ENCODE results near the gene SKP1.

DNA sequence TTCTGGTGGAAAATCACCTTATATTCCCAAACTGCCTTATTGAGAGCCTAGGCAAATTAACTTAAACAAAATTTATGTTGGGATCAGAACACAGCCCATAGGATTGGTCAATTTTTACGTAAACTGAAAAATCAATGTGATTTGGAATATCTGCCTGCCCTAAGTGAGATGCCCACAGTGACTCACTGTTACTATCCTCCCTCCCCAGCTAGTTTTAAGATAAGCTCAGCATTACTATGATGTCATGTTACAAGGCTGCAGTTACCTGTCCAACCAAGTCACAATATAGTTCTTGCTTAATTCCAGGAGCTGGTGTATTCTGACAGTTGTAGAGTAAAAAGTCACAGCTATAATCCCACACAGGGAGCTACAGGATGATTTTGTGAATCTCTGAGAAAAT lies 23.1 kb downstream of the SKP1 start:
- no peak for TF ChIP-seq EP300 (IDR thresholded peaks at IDR 0.05; ENCODE audit: borderline replicate concordance in 1 of 2, low read depth in 1 of 2, low read length in 1 of 2)
- no peak for TF ChIP-seq CTCF (IDR thresholded peaks at IDR 0.05)
- no peak for TF ChIP-seq FOXM1 (IDR thresholded peaks at IDR 0.05; ENCODE audit: low read depth)
- TF ChIP-seq, protein P1, sequence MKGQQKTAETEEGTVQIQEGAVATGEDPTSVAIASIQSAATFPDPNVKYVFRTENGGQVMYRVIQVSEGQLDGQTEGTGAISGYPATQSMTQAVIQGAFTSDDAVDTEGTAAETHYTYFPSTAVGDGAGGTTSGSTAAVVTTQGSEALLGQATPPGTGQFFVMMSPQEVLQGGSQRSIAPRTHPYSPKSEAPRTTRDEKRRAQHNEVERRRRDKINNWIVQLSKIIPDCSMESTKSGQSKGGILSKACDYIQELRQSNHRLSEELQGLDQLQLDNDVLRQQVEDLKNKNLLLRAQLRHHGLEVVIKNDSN (IDR thresholded peaks at IDR 0.05; ENCODE audit: borderline replicate concordance, low read depth): no peak
- TF ChIP-seq, protein P2, sequence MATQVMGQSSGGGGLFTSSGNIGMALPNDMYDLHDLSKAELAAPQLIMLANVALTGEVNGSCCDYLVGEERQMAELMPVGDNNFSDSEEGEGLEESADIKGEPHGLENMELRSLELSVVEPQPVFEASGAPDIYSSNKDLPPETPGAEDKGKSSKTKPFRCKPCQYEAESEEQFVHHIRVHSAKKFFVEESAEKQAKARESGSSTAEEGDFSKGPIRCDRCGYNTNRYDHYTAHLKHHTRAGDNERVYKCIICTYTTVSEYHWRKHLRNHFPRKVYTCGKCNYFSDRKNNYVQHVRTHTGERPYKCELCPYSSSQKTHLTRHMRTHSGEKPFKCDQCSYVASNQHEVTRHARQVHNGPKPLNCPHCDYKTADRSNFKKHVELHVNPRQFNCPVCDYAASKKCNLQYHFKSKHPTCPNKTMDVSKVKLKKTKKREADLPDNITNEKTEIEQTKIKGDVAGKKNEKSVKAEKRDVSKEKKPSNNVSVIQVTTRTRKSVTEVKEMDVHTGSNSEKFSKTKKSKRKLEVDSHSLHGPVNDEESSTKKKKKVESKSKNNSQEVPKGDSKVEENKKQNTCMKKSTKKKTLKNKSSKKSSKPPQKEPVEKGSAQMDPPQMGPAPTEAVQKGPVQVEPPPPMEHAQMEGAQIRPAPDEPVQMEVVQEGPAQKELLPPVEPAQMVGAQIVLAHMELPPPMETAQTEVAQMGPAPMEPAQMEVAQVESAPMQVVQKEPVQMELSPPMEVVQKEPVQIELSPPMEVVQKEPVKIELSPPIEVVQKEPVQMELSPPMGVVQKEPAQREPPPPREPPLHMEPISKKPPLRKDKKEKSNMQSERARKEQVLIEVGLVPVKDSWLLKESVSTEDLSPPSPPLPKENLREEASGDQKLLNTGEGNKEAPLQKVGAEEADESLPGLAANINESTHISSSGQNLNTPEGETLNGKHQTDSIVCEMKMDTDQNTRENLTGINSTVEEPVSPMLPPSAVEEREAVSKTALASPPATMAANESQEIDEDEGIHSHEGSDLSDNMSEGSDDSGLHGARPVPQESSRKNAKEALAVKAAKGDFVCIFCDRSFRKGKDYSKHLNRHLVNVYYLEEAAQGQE (IDR thresholded peaks at IDR 0.05; ENCODE audit: low read depth, low read length): no peak
- no peak for TF ChIP-seq RXRA (IDR thresholded peaks at IDR 0.05; ENCODE audit: borderline replicate concordance, low read depth)
- TF ChIP-seq EZH2phosphoT487 (IDR thresholded peaks at IDR 0.05; ENCODE audit: borderline replicate concordance, low read depth): no peak
- no peak for TF ChIP-seq TCF12 (IDR thresholded peaks at IDR 0.05)
- TF ChIP-seq, protein P3, sequence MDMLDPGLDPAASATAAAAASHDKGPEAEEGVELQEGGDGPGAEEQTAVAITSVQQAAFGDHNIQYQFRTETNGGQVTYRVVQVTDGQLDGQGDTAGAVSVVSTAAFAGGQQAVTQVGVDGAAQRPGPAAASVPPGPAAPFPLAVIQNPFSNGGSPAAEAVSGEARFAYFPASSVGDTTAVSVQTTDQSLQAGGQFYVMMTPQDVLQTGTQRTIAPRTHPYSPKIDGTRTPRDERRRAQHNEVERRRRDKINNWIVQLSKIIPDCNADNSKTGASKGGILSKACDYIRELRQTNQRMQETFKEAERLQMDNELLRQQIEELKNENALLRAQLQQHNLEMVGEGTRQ (IDR thresholded peaks at IDR 0.05; ENCODE audit: borderline replicate concordance, low read depth, low read length): no peak
- no peak for TF ChIP-seq RCOR1 (IDR thresholded peaks at IDR 0.05; ENCODE audit: low read length)
- no peak for TF ChIP-seq TEAD4 (IDR thresholded peaks at IDR 0.05; ENCODE audit: borderline replicate concordance, insufficient read depth)
- TF ChIP-seq GABPA (IDR thresholded peaks at IDR 0.05; ENCODE audit: low read depth): no peak
- no peak for TF ChIP-seq JUND (IDR thresholded peaks at IDR 0.05)
- TF ChIP-seq MXI1 (IDR thresholded peaks at IDR 0.05; ENCODE audit: low read depth, low read length): no peak
